Mesothelial cell of epicardium (in vitro differentiated cells): Measurements from ENCODE around the gene STK26. TPM values are rescaled to one million over a fixed set of nuclear protein-coding genes. Genes with fewer than 3 reads are reported as not detected.

Experiments used
- DNase-seq, 2 experiments: peaks; one replicate each; pipeline ENCODE4 v3.0.0; 2021; ENCODE audit warnings: low spot score in 2 of 2; ENCODE audit not compliant: unreplicated experiment in 2 of 2
- H3K27ac Mint-ChIP-seq: 2 replicates; pipeline ENCODE4 v1.8.0; 2021; ENCODE audit warnings: mixed read lengths
- H3K27me3 Mint-ChIP-seq: 2 replicates; pipeline ENCODE4 v1.8.0; 2021; ENCODE audit warnings: low read depth, mixed read lengths
- H3K36me3 Mint-ChIP-seq: 2 replicates; pipeline ENCODE4 v1.8.0; 2021; ENCODE audit warnings: mixed read lengths
- H3K4me1 Mint-ChIP-seq: 2 replicates; pipeline ENCODE4 v1.8.0; 2021; ENCODE audit warnings: mixed read lengths
- H3K4me3 Mint-ChIP-seq: 2 replicates; pipeline ENCODE4 v1.8.0; 2021; ENCODE audit warnings: mild to moderate bottlenecking, moderate library complexity, mixed read lengths
- H3K9me3 Mint-ChIP-seq: 2 replicates; pipeline ENCODE4 v1.8.0; 2021; ENCODE audit warnings: mixed read lengths
- CTCF ChIP-seq: fragments of 200-600 bp; sonication (generic); IDR thresholded peaks from one replicate; pipeline ENCODE4 v1.5.0; 2021; ENCODE audit warnings: antibody characterized with exemption; ENCODE audit not compliant: unreplicated experiment
- total RNA-seq: library from RNA; stranded (reverse); gene quantifications from 3 replicates; pipeline ENCODE4 v1.2.1, GENCODE V29; 2021

STK26 gene
- total RNA-seq, 1 donor from 2014 or later: 96.0 TPM

DNA sequence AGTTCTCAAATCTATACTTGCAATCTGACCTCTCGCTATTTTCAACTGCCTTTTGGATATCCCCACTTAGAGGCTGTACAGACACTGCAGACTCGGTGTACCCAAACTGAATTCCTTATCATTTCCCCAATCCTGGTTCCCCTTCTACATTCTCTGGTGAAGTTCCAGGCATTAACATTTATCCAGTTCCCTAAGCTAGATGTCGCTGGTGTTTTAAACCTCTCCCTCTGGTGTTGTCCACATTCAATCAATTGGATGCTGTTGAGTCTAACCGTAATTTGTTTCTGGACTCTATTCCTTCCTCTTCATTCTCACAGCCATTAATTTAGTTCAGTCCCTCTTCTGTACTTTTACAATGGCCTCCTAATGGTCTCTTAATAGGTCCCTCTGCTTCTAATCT, 7.2 kb upstream of the STK26 start:
- H3K27ac Mint-ChIP-seq: no peak overlapping the region
- no peak for DNase-seq

DNA sequence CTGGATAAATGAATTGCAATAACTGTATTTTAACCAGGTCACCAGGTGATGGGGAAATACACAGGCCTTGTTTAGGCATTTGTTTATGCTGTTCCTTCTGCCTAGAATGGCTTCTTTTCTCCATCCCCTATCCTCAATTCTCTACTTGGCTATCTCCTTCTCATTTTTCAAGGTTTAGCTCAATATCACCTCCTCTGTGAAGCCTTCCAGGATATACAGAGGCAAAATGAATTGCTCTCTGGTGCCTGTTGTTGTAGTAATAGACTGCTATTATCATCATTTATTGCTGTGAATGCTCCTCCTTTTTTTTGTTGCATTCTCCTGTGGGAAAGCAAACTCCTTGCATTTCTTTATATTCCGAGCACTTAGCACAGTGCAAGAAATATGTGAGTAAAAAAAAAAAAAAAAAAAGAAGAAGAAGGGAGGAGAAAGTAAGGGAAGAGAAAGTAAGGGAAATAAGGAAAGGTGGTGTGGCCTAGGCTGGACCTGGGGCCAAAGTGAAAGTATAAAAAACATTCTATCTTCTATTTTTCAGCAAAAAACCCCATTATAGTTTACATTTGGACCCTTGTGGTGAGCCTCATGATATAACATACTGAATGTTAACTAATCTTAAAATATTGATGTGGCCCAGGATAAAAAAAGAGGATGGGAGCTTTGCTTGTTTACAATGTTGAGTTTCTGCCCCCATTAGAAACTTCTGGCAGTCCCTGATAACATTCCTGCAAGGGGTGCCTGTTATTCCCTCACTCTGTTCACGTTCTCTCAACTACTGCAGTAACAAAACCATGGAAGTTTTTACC, 6.3 kb upstream of the STK26 start:
- no peak for DNase-seq
- Mint-ChIP-seq H3K36me3 (no peaks in the 10 kb centered on the region), H3K27ac (no peak overlapping the region), H3K27me3 (no peaks in the 10 kb centered on the region), H3K9me3 (no peaks in the 10 kb centered on the region), H3K4me1 (peaks cover 30% of the 10 kb centered on the region), H3K4me3 (no peak overlapping the region)
- TF ChIP-seq CTCF: no peak

More for the DNA sequence above, 7.2 kb upstream of the STK26 start:
- H3K4me1 Mint-ChIP-seq: peaks cover 23% of the 10 kb centered on the region
- H3K27me3 Mint-ChIP-seq: no peaks in the 10 kb centered on the region
- no peak for TF ChIP-seq CTCF
- H3K9me3 Mint-ChIP-seq: no peaks in the 10 kb centered on the region
- no peak overlapping the region for H3K4me3 Mint-ChIP-seq
- no peaks in the 10 kb centered on the region for H3K36me3 Mint-ChIP-seq

- H3K27ac Mint-ChIP-seq: no peak overlapping the region
- DNase-seq: no peak
- no peaks in the 10 kb centered on the region for H3K27me3 Mint-ChIP-seq
- H3K9me3 Mint-ChIP-seq: no peaks in the 10 kb centered on the region
- TF ChIP-seq CTCF: no peak
- peaks cover 32% of the 10 kb centered on the region for H3K4me1 Mint-ChIP-seq
- H3K36me3 Mint-ChIP-seq: no peaks in the 10 kb centered on the region
- H3K4me3 Mint-ChIP-seq: no peak overlapping the region
Observed at GRCh38 chrX:132017431-132018185, 5.5 kb upstream of the STK26 start.

DNA sequence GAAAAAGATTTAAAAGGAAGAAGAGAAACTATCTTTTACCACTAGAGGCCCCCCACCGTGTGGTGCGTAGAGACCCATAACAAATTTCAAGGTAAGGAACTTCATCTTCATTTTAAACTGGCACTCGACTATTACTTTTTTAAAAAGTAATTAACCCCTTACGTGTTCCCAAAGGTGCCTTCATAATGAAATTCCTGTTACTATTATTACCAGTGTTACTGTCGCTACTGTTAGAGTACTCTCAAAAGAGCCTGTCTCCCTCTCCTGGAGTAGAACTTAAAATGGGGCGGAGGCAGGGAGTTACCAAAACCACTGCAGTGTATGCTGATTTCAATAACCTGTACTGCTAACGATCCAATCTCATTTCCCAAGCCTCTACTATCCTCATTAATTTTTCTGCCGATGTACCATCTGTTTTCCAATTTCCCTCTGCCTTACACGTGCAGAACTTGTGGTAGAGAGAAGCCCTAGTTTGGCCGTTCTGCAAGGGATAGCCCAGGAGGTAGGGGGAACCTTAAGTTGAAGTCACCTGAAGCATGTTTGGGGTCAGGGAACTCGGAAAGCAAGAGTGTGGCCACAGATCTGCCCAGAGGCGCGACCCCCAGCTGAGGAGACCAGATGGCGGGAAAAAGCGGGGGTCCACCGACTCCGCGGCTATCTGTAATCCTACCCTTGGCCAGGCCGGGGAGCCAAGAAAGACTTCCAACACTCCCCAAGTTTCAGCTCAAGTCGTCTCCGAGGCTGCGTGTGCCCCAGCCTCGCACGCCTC, 720 bp upstream of the STK26 start:
- DNase-seq: no peak
- Mint-ChIP-seq H3K27me3 (no peaks in the 10 kb centered on the region), H3K27ac (peak overlapping the region; percentile 97), H3K4me1 (peaks cover 45% of the 10 kb centered on the region), H3K9me3 (no peaks in the 10 kb centered on the region), H3K36me3 (no peaks in the 10 kb centered on the region), H3K4me3 (peak overlapping the region; percentile 96)
- no peak for TF ChIP-seq CTCF

DNA sequence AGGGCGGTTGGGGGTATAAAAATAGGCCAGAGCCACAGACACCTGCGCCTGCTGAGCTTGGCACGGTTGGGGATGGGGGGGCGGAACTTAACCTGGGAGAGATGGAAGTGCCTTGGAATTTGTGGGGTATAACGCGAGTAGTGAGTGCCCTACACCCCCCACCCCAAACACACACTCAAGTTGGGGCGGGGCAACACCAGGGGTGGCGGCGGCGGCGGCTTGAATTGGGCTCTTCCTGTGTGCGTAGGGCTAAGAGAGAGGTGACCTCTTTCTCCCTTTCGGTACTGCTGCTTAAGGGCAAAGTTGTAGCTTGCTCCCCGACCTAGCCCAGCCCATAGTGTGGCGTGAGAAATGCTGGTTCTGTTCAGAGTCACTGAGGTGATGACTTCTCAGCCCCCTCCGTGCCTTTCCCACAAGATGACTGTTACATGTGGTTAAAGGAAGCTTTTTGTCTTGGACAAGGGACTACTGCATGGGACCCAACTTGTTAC, 839 bp downstream of the STK26 start:
- no peak for TF ChIP-seq CTCF
- Mint-ChIP-seq H3K4me3 (peak overlapping the region; percentile 96), H3K9me3 (no peaks in the 10 kb centered on the region), H3K27me3 (no peaks in the 10 kb centered on the region), H3K27ac (peak overlapping the region; percentile 97), H3K4me1 (peaks cover 56% of the 10 kb centered on the region), H3K36me3 (peaks cover 4% of the 10 kb centered on the region)
- no peak for DNase-seq
